ENCODE measurements around the gene DTNA. TPM values are rescaled to one million over a fixed set of nuclear protein-coding genes. Genes with fewer than 3 reads are reported as not detected.
A peak's percentile ranks its signal among the peaks of the same experiment; 100 is the strongest.

DTNA gene
- total RNA-seq, 4 donors from 2014 or later: 81.0 to 236 (median 119) TPM

DNA sequence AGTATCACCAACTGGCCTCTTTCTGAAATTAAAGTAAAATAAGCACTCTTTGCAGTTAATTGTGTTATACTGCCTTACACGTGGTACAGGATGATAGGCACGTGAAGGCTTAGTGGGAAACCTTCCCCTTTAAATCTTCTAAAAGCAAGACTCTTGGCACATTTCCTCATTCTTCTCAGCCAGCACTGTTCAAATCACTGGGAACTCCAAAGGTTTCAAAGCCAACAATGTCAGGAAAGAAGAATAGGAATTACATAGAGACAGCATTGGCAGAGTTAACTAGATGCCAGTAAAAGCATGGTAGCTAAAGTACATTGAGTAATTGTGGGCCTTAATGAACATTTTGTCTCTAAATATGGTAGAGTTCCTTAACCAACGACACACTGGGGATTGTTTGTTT, 96.4 kb downstream of the DTNA start:
- Histone ChIP-seq H3K4me3 (replicated peaks in 1 of 3) (no peak overlapping the region), H3K4me1 (peaks cover 27 to 40% of the 10 kb centered on the region in 2 donors), H3K27me3 (no peaks in the 10 kb centered on the region), H3K9me3 (no peaks in the 10 kb centered on the region), H3K36me3 (no peaks in the 10 kb centered on the region), H3K27ac (peak overlapping the region; percentile 39 to 88 (median 61))
- intact Hi-C loops (cut with DNase I): no loop called here
- TF ChIP-seq, protein P1, sequence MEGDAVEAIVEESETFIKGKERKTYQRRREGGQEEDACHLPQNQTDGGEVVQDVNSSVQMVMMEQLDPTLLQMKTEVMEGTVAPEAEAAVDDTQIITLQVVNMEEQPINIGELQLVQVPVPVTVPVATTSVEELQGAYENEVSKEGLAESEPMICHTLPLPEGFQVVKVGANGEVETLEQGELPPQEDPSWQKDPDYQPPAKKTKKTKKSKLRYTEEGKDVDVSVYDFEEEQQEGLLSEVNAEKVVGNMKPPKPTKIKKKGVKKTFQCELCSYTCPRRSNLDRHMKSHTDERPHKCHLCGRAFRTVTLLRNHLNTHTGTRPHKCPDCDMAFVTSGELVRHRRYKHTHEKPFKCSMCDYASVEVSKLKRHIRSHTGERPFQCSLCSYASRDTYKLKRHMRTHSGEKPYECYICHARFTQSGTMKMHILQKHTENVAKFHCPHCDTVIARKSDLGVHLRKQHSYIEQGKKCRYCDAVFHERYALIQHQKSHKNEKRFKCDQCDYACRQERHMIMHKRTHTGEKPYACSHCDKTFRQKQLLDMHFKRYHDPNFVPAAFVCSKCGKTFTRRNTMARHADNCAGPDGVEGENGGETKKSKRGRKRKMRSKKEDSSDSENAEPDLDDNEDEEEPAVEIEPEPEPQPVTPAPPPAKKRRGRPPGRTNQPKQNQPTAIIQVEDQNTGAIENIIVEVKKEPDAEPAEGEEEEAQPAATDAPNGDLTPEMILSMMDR (IDR thresholded peaks at IDR 0.05): no peak
- no peak for TF ChIP-seq POLR2A (IDR thresholded peaks at IDR 0.05)
- DNase-seq: peak; percentile 23 to 44
- 18 to 25% methylated on average over 3 of the region's 3 CpGs for WGBS, 2 donors

DNA sequence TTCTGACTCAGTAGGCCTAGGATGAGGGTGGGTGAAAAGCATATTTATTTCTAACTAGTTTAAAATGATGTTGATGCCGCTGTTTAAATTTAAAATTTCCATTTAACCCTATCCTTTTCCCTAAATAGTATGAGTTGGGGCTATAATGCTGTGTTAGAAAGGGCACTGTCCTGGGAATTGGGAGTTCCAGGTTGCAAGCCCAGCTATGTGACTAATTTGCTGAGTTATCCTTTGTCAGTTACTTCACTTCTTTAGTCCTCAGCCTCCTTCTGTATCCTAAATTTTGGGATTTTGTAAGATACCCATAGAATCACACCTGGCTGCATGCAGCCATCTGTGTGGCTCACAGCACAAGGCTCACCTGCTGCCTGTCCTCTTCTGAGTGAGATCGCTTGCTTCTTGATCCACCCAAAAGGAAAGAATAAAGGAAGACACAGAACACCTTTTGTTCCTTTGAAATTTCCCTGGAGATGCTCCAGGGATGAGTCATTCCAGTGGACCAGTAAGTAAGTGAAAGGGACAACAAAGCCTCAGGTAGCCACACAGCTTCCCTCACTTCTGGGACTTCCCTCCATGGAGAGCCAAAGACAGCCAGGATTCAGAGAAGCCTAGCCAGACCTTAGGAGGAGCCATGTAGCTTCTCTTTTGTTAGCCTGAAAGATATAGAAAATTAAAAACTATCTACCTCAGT, 97.2 kb downstream of the DTNA start:
- Histone ChIP-seq H3K4me3 (replicated peaks in 1 of 3) (no peak overlapping the region), H3K36me3 (no peaks in the 10 kb centered on the region), H3K27ac (peak overlapping the region; percentile 39 to 88 (median 61)), H3K4me1 (peaks cover 27 to 40% of the 10 kb centered on the region in 2 donors), H3K27me3 (no peaks in the 10 kb centered on the region), H3K9me3 (no peaks in the 10 kb centered on the region)
- DNase-seq: no peak
- TF ChIP-seq, protein P1 (IDR thresholded peaks at IDR 0.05): no peak
- TF ChIP-seq POLR2A (IDR thresholded peaks at IDR 0.05): no peak
- WGBS, 2 donors: 90 to 92% methylated on average over 2 of the region's 2 CpGs
- intact Hi-C loops (cut with DNase I): no loop called here

DNA sequence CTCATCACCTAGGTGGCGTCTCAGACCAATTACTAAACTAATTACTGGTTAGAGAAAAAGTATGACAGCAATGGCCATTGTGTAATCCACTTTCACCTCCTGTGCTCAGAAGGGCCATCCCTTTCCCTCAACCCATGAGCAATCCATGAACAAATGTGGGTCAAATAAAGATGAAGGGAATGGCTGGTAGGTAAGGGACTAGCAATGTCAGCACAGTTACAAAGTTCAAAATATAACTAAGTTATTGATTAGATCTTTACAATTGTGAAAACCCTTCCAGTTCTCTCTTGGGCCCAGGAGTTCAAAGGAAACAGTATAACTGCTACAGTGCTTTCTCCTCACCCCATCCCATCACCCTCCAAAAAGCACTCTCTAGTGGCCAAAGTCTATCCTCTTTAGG, 98.3 kb downstream of the DTNA start:
- TF ChIP-seq POLR2A (IDR thresholded peaks at IDR 0.05): no peak
- TF ChIP-seq, protein P1 (IDR thresholded peaks at IDR 0.05): no peak
- H3K36me3 ChIP-seq: no peaks in the 10 kb centered on the region
- H3K27ac ChIP-seq: peak overlapping the region; percentile 39 to 88 (median 61)
- DNase-seq: no peak
- no peak overlapping the region for H3K4me3 ChIP-seq (replicated peaks in 1 of 3)
- intact Hi-C loops (cut with DNase I): no loop called here
- no peaks in the 10 kb centered on the region for H3K9me3 ChIP-seq
- 86 to 92% methylated on average over 1 of the region's 1 CpG for WGBS, 2 donors
- H3K27me3 ChIP-seq: no peaks in the 10 kb centered on the region
- H3K4me1 ChIP-seq: peaks cover 27 to 40% of the 10 kb centered on the region in 2 donors

DNA sequence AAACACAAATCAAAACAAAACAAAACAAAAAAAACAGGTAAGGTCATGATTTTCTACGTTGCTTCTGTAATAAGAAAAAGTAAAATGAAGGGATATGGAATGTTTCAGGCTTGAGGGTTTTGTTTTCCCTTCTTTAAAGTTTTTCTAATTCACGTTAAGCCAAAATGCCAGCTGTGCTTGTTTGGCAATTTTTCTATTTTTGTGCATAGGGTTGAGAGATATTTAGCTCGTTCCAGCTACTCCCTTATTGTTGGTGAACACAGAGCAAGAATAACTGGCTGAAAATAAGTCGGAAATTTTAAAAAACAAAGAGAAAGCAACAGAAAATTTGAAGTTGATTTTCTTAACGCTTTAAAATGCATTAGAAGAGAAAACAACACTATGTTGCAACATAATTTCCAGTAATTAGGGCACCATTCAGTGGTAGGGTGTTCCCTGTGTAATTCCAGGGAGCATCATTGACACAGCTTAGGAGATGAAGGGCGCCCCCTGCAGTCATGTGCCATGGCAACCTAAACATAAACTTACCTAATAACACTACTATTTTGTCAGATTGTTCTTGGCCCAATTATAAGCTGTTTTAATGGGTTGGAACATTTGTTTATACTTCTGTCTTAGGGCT, 99.5 kb downstream of the DTNA start:
- intact Hi-C loops (cut with DNase I): no loop called here
- TF ChIP-seq, protein P1 (IDR thresholded peaks at IDR 0.05): peak in 4 of 6 experiments; percentile 45 to 62 (median 60)
- no peak for TF ChIP-seq POLR2A (IDR thresholded peaks at IDR 0.05)
- H3K4me1 ChIP-seq: peaks cover 27 to 40% of the 10 kb centered on the region in 2 donors
- H3K27me3 ChIP-seq: no peaks in the 10 kb centered on the region
- WGBS, 2 donors: 27% methylated on average over 6 of the region's 6 CpGs
- no peaks in the 10 kb centered on the region for H3K9me3 ChIP-seq
- no peaks in the 10 kb centered on the region for H3K36me3 ChIP-seq
- H3K27ac ChIP-seq: peak overlapping the region; percentile 39 to 88 (median 61)
- DNase-seq: peak; percentile 66 to 76
- no peak overlapping the region for H3K4me3 ChIP-seq (replicated peaks in 1 of 3)

DNA sequence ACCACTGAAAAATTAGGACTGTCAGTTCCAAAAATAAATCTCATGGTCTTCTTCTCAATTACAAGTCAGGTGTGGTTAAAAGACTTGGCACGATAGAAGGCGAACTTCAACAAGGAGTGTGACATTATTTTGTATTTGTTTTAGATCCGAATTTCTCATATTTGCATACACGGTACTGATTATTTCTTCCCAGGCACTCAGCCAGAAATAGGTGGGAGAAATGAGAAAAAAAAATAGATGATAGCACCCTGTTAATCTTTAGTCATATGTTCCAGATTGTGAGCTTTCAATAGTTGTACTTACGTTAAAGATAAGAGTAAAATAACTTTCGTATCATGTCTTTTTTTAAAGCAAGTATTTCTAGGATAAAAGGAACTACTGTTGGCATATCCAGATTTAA, 106.1 kb downstream of the DTNA start:
- WGBS, 2 donors: 95 to 96% methylated on average over 6 of the region's 6 CpGs
- intact Hi-C loops (cut with DNase I): no loop called here

More for the DNA sequence above, 106.1 kb downstream of the DTNA start:
- TF ChIP-seq, protein P1 (IDR thresholded peaks at IDR 0.05): no peak
- TF ChIP-seq POLR2A (IDR thresholded peaks at IDR 0.05): no peak
- no peaks in the 10 kb centered on the region for H3K9me3 ChIP-seq
- H3K4me1 ChIP-seq: no peaks in the 10 kb centered on the region
- no peak for DNase-seq
- no peak overlapping the region for H3K4me3 ChIP-seq (replicated peaks in 1 of 3)
- H3K27ac ChIP-seq: no peak overlapping the region
- H3K36me3 ChIP-seq: no peaks in the 10 kb centered on the region
- no peaks in the 10 kb centered on the region for H3K27me3 ChIP-seq

Measured in thyroid gland (tissue), 4 donors.